Neural progenitor cell (in vitro differentiated cells): ENCODE data around the gene SEPTIN6.

ENCODE experiments used
- CTCF ChIP-seq: fragments of 200-600 bp; sonication (generic); IDR thresholded peaks from 2 replicates; pipeline ENCODE4 v1.5.1; 2017; ENCODE audit warnings: antibody characterized with exemption, mild to moderate bottlenecking
- EZH2 ChIP-seq: fragments of 200-600 bp; sonication (generic); IDR thresholded peaks from 2 replicates; pipeline ENCODE4 v1.6.1; 2017; ENCODE audit warnings: antibody characterized with exemption, mild to moderate bottlenecking, moderate library complexity

- TF ChIP-seq CTCF (no peak), EZH2 (no peak)
Observed at GRCh38 chrX:119667111-119667878, 25.7 kb downstream of the SEPTIN6 start.
